ENCODE measurements around the gene TJP2.

GRCh38 chr9:69190863-69191181, 16.7 kb downstream of the TJP2 start:
- TF ChIP-seq CTCF (IDR thresholded peaks at IDR 0.05) (no peak), POLR2A (IDR thresholded peaks at IDR 0.05) (no peak)

All from lower leg skin (tissue), 3 donors.